ENCODE data around the gene SUN5.
"Not testable (repeated sequence)": the region's sequence is repeated elsewhere in the genome, so short reads cannot be mapped to it uniquely, and the experiment has no call there.

SUN5 gene

DNA sequence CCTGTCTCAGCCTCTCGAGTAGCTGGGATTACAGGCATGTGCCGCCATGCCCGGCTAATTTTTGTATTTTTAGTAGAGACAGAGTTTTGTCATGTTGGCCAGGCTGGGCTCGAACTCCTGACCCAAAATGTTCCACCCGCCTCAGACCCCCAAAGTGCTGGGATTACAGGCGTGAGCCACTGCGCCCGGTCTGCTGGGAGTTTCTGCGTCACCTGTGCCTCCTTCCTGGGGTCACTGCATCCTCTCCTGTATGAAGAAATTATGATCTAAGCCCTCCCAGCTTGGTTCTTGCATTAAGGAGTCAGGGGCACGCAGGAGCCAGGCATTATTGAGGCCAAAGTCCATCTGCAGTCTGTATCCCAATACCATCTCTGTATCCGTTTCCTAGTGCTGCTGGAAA, 41.6 kb downstream of the SUN5 start:
- DNase-seq: not testable (repeated sequence)

GRCh38 chr20:32962053-32962452, 42.2 kb downstream of the SUN5 start:
- no peak for DNase-seq

- DNase-seq: no peak
These were observed 43.1 kb downstream of the SUN5 start for GRCh38 chr20:32960849-32961731.

DNA sequence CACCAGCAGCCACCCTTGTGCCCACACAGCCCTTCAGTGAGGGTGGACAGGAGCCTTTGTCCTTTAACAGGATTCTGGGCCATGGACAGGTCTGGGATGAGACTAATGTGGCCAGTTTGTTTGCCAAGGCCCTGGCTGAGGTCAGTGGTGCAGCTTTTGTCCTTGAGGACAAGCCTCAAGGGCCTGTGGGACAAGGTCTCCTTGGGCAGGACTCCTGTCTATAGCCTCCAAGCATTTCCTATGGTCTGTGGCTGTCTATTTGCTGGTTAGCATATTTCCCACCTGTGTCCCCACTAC, 44.1 kb downstream of the SUN5 start:
- no peak for DNase-seq

DNA sequence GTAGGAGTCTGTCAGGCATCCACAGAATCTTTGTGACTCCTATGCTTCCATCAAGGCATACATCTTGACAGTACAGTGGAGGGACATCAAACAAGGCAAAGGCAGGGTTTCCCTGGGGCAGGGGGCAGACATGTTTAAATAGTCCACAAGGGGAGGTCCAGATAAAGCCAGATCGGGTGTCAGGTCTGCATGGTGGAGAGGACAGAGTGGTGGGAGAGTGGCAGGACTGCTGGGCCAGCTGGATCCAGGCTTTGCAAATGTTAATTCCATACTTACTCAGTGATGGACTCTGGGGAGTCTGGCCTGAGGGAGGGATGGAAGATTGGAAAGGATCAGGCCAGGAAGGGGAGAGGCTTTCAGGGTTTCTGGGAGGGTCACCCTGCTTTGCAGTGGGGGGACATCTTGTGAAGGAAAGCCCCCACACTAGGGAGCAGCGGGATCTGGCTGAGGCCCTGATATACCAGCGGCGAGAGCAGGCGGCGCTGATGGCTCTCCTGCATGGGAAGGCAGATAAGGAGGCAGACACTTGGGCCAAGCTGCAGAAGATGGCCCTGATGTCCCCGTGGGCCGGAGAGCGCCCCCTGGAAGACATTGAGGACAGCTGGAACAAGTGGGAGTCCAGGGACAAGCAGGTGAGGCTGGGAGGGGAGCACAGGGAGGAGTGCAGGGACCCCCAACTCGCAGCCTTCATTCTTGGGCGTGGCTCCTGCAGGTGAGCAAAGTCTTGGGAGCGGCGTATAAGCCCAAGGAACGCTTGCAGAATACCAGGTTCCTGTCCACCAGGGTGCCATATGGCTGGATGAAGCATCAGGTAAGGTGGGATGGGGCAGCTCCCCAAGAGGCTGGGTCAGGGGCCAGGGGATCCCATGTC, 44.6 kb downstream of the SUN5 start:
- no peak for DNase-seq

DNA sequence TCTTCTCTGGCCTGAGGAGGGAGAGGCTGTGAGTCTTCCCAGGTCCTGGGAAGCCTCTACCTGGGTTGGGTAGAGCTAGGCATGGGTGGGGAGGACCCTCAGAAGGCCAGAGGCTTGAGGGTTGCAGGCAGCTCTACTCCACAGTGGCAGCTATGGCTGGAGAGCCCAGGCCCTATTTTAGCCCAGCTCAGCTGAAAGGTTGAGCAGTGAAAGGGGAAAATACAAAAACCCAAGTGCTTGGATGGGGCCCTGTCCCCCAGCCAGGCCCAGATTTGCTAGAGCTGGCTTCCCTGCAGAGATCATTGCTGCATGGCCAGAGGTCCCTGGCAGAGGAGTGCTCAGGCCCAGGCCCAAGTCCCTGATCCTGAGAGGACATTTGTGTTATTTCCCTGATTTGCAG, 45.7 kb downstream of the SUN5 start:
- DNase-seq: no peak

DNA sequence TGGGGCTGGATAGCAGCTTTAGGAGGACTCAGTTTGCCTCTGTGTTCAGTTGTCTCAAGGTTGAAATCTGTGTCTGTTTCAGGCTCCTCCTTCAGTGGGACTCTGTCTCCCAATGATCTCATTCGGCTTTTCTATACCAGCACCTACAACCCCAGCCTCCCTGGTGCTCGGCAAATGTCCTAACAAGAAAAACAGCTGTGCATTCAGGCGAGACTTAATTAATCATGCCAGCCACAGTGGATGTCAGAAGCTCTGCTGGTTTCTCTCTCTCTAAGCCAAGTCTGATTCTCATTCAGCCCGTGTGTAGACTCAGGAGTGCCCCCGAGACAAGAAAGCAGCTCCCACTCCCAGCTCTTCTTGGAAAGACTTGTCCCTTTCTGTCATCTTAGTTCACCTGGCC, 46.8 kb downstream of the SUN5 start:
- DNase-seq: no peak

- DNase-seq: not testable (repeated sequence)
These were observed 53.7 kb downstream of the SUN5 start for GRCh38 chr20:32950539-32950938.

GRCh38 chr20:32946629-32947028, 57.6 kb downstream of the SUN5 start:
- DNase-seq: no peak

GRCh38 chr20:32945710-32946221, 58.5 kb downstream of the SUN5 start:
- no peak for DNase-seq

DNA sequence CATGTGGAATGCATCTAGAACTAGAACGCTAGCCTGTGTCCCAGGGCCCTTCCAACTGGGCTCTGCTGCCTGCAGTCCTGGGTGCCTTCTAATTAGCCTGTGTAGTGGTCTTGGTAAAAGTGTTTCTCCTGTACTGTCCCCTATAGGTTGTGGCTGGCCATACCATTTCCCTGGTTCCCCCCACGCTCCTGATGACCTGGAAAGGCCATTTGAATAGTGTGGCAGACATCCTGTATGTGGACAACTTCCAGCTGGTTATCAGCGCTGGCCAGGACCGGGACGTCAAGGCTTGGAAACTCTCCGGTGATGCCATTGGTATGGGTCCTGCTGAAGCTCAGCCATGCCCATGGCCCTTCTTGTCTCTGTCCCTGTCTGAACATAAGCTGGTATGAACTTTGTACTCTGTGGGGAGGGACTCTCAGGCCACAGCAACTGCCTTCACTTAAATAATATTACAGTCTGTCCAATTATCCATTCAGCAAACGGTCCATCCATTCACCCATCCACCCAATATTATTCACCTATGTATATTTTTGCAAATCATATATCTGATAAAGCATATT, 60.7 kb downstream of the SUN5 start:
- no peak for DNase-seq

DNA sequence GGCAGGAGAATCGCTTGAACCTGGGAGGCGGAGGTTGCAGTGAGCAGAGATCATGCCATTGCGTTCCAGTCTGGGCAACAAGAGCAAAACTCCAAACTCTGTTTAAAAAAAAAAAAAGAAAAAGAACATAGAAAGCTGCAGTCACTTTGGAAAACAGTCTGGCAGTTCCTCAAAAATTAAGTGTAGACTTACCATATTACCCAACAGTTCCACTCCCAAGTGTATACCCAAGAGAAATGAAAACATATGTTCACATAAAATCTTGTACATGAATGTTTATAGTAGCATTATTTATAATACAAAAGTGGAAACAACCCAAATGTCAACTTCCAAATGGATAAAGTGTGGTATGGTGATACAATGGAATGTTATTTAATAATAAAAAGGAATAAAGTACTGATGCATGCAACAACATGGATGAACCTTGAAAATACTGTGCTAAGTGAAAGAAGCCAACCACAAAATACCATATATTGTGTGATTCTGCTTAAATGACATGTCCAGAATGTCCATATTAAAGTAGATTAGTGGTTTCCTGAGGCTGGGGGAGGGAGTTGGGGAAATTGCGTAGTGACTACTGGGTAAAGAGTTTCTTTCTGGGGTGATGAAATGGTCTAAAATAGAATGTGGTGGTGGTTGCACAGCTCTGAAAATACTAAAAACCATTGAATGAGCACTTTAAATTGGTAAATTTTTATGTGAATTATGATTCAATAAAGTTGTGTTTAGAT, 62.9 kb downstream of the SUN5 start:
- DNase-seq: no peak

GRCh38 chr20:32934580-32934979, 69.7 kb downstream of the SUN5 start:
- no peak for DNase-seq

Data from effector CD4-positive, alpha-beta T cell (primary cell).